ENCODE measurements around the gene SMAD7.

Gene SMAD7, protein sequence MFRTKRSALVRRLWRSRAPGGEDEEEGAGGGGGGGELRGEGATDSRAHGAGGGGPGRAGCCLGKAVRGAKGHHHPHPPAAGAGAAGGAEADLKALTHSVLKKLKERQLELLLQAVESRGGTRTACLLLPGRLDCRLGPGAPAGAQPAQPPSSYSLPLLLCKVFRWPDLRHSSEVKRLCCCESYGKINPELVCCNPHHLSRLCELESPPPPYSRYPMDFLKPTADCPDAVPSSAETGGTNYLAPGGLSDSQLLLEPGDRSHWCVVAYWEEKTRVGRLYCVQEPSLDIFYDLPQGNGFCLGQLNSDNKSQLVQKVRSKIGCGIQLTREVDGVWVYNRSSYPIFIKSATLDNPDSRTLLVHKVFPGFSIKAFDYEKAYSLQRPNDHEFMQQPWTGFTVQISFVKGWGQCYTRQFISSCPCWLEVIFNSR

DNA sequence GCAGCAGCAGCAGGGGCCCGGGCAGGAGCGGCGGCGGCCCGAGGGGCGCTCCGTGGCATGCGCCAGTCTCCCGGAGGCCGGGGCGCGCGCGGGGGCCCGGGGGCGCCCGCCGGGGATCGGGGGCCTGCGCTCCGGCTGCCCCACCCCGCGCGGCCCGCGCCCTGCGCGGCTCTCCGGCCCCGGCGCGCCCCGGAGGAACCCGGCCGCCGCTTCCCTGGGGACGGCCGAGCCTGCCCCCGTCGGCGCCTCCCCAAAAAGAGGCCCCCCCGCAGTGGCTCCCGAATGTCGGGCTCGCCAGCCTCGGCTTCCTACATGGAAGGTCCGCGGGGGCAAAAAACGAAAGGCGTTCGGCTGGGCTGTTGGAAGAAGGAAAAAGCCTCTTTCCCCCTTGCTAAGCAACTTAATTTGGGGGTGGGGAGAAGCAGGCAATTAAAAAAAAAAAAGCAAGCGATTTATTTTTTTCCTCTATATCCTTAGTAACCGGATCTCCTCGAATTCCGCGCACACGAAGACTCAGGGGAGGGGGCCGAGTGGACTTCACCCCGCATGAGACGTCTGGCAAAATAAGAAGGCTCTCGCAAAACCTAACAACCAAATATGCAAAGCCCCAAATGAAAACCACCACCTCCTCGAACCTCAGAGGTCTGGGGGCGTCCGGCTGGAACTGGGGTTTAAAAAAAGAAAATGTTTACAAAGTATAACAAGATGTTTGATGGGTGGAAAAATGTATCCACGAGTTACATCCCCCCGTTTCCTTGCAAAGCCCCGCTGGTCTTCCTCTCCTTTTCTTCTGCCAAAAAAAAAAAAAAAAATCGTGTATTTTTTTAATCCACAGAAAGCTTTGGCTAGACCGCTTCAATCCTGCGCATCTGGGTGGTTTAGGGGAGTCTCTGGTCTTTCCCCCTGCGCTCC lies at the start of gene SMAD7:
TSS of gene SMAD7 (minus strand) at position 430 of the 912 bp plus-strand sequence. CDS start 541 bp downstream, outside the sequence.
- peak; percentile 54 for FAIRE-seq
- no peak for DNase-seq (ENCODE audit: extremely low spot score, insufficient read length, low read depth)

DNA sequence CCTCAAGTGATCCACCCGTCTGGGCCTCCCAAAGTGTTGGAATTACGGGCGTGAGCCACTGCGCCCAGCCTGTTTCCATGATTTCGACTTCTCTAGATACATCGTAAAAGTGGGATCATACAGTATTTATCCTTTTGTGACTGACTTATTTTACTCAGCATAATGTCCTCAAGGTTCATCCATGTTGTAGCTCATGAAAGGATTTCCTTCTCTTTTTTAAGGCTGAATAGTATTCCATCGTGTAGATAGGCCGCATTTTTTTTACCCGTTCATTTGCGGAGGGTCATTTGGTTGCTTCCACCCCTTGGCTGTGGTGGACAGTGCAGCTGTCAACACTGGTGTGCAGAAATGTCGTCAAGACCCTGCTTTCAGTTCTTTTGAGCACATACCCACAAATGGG lies 48.8 kb upstream of the SMAD7 start:
- no peak for FAIRE-seq
- no peak for DNase-seq (ENCODE audit: extremely low spot score, insufficient read length, low read depth)

DNA sequence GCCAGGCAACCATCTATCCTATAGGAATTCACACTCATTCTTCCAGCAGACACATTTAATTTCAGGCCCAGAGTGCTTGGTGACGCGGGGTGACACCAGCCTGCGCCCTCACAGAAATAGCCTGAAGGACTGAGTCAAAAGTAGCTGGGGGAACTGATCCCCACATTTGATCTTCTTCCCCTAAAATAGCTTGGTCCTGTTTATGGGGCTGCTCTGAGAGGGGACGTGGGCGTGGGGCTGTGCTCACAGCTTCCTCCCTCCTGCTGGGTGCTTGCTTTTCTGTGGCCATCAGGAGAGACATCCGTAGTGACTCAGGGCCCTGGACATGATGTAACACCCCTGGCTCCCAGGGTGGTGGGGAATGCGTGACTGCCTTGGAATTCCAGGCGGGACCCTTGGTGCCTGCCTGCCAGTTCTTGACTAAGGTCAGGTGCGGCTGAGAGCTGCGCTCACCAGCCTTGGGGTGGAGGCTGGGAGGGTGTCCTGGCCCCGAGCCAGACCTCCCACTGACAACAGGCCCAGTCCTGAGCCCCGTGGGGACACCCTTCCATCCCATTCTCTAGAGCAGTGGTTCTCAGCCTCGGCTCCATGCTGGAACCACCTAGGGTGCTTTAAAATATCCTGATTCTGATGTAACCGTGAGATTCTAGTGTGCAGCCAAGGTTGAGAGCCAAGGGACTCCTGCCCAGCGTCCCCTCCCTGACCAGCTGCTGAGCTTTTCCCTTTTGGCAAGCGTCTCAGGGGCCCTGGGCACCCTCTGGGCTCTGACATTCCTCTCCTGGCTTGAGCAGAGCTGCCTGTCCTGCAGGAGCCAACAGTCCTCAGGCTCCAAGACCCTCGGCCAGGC lies 47.4 kb upstream of the SMAD7 start:
- FAIRE-seq (no peak), DNase-seq (ENCODE audit: extremely low spot score, insufficient read length, low read depth) (no peak)

DNA sequence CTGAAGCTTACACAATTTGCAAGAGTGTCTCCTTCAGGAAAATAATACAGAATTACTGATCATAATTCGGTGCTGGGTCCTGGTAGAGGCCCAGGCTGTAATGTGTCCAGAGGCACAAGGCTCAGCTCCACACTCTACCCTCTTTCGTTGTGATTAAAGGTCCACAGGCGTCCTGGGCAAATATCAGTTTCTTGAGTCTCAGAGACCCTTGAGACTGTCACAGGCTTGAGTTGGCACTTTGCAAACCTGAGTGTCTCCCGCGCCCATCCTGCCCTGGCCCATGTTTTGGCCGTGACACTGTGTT lies 46.9 kb upstream of the SMAD7 start:
- DNase-seq (ENCODE audit: extremely low spot score, insufficient read length, low read depth) (no peak), FAIRE-seq (no peak)

DNA sequence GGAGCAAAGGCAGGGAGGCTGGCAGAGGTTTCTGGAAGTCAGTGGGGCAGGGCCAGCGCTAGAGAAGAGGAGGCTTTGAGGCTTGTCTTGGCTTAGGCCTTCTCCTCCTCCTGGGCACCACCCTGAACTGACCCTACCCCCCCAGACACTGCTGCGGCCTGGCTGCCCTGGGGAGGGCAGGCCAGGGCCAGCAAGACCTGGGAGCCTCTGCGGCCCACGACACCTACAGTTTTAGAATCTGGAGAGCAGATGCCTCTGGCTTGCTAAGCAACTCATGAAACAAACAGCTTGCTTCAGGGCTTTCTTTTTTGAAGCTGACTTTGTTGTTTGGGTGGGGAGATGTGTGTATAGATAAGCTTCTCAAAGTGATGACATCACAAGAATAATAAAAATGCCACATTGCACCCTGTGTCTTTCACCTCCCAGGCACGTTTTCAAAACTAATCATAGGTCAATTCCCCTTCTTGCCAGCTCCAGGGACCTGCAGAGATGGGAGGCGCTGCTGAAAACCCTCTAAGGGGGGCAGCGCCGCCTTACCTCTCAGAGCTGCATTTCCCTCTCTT lies 46.2 kb upstream of the SMAD7 start:
- no peak for FAIRE-seq
- DNase-seq (ENCODE audit: extremely low spot score, insufficient read length, low read depth) = no peak

DNA sequence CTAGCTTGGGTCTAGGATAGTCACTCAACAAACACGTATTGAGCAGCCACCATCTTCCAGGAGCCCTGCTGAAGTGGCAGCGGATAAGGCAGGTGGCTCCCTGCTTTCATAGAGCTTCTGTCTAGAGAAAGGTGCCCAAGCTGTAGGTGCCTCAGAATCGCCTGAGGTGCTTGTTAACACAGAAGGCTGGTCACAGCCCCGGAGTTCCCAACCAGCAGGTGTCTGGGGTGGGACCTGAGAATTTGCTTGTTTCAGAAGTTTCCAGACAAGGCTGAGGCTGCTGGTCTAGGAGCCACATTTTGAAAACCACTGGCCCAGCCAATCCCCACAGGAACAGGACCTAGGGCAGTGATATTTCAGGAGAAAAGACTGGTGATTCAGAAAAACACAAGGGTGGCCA lies 45.3 kb upstream of the SMAD7 start:
- FAIRE-seq = no peak
- no peak for DNase-seq (ENCODE audit: extremely low spot score, insufficient read length, low read depth)

DNA sequence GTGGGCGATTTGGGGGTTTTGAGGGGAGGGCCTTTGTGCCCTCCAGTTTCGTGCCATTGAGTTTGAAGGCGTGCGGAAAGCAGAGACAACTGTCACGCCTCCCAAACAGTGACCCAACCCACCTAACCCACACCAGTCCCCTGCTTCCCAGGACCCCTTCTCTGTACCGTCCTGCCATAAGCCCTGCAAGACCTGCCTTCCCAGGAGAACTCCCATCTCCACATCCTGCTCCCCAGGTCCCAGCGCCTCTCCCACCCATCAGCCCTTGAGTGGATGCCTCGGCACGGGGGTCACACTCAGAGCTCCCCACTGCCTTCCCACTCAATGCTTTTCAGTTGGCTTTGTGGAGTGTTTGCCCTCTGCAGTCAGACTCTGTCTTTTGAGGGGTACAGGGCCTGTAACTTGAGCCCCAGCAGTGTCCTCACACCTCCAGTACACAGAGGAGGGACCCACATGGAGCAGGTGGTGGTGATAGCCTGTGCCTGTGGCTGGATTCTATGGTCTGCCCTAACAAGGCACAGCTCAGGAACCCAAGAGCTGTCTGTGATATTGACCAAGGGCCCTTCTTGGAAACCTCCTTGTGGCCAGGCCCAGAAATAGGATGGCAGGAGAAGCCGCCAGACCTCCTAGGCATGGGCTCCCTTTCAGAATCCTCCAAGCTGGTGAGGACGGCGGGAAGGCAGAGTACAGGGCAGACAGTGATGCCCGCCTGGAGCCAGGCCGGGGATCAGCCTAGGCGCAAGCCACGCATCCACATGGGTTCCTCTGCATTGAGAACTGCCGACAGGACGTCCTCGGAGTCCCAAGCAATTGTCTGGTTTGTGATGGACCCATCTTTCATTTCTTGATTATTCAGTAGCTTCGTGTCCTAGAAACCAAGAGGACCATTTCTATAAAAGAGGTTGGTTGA lies 44.4 kb upstream of the SMAD7 start:
- DNase-seq (ENCODE audit: extremely low spot score, insufficient read length, low read depth) = no peak
- FAIRE-seq = no peak

DNA sequence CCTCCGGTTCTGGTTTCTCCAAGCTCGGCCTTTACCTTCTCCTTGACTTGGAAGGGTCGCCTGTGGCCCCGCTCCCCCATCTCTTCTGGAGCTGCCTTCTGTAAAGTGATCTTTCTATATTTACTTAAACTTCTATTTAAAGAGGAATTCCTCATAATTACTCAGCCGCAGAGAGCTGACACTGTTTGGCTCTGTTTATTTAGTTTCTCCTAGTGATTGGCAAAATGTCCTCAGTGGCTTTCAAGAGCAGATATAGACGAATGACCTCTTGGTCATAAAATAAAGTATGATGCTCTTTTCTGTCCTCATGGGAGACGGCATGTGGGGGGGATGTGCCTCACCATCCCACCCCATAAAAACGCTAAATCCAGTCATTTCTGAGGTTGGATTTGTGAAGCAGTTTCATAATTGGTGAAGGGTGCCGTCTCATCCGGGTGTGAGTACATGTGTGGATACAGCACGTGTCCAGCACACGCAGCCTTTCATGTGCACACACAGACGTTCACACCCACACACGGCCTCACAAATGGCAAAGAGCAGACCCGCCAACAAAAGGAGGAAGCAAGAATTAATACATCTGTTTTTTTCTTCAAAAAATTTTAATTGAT lies 43.4 kb upstream of the SMAD7 start:
- DNase-seq (ENCODE audit: extremely low spot score, insufficient read length, low read depth) = no peak
- FAIRE-seq = no peak

DNA sequence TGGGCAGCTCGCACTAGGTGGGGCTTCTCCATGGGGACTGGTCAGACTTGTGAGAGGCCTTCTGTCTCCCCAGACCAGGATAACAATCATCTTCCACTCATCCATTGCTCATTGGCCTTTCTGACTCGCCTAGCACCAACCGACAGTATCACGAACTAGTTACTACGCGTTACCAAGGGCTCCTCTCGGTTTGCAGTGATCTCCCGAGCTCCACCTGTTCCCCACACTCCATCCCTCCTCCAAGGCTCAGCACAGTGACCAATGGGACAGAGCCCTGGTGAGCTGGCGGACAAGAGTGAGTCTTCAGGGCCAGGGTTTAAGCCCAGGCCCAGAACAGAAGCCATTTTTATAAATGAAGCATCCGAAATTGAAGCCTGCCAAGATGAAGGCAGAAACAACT lies 42.8 kb upstream of the SMAD7 start:
- DNase-seq (ENCODE audit: extremely low spot score, insufficient read length, low read depth) = no peak
- FAIRE-seq = no peak

DNA sequence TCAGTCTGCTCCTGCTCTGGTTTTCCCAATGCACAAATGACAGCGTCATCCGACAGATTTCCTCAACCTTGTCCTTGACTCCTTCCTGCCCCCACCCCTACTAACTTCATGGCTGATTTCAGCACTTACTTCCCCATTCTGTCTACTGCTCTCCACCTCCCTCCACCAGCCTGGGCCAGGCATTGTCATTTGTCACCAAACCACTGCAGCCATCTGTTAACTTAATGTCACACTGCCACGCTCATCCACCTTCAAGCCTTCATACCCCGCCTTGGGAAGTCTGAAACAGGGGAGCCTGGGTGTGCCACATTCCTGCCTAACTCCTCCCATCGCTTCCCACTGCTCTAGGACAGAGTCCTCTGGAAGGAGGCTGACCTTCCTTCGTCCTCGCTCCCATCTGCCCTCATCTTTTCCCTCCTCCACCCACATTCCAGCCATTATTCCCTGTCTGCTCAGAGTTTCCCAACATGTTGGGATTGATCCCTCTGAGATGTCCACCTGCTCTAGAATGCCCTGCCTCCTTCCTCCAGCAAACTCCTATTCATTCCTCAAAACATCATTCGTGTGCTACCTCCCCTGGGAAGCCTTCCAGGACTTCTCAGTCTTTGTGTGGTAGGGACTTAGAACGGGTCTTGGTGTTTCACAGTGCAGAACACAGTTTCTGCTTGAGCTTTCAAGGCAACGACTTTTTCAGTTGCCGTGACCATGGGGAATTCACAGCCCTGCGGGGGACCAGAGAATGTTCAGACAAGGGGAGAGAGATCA lies 42.2 kb upstream of the SMAD7 start:
- peak; percentile 78 for FAIRE-seq
- peak; percentile 32 for DNase-seq (ENCODE audit: extremely low spot score, insufficient read length, low read depth)

DNA sequence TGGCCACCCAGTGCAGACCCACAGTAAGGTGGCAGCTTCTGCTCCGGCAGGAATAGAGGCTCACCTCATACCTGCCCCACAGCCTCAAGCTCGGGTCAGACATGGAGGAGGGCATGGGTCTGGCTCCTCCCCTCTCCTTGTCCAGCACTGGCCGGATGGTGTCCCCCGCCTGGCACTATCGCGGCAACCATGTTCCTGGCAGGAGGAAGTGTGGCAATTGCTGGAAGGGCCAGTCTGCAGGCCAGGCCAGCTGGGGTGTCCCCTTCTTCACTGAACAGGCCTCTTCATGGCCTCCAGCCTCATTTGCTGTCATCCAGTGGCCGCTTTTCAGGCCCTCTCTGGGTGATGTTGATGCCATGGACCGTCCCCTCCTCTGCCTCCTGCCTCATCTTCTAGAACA lies 41.4 kb upstream of the SMAD7 start:
- FAIRE-seq (no peak), DNase-seq (ENCODE audit: extremely low spot score, insufficient read length, low read depth) (no peak)

DNA sequence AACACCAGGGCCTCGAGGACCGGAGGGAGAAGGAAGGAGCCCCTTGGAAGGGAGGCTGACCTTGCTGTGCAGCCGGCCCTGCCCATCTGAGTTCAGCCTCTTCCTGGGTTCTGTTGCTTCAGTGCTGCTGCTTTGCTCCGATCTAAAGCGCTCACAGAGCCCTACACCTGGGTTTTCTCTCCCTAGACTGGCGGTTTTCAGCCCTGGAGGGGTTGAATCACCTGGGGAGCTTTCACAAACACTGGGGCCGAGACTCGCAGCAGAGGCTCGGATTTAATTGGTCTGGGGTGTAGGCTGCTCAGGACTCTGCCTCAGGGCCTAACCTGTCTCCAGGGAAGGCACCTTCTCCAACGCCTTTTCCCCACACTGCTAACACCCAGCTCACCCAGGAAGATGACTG lies 40.9 kb upstream of the SMAD7 start:
- no peak for FAIRE-seq
- no peak for DNase-seq (ENCODE audit: extremely low spot score, insufficient read length, low read depth)

DNA sequence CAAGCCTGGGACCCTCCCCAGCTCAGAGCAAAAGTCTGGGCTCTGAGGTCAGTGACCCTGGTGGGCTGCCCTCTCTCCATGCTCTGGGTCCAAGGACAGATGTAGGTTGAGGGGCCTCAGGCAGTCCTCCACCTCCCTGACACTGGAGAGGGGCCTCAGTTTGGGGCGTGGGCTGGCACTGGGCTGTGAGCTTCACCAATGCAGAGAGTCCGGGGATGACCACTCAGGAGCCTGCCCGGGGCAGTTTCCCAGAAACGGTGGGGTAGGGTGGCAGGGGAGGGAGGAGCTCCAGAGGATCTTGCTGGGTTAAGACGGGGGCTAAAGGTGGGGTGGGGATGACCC lies 40.5 kb upstream of the SMAD7 start:
- no peak for FAIRE-seq
- DNase-seq (ENCODE audit: extremely low spot score, insufficient read length, low read depth) = no peak

DNA sequence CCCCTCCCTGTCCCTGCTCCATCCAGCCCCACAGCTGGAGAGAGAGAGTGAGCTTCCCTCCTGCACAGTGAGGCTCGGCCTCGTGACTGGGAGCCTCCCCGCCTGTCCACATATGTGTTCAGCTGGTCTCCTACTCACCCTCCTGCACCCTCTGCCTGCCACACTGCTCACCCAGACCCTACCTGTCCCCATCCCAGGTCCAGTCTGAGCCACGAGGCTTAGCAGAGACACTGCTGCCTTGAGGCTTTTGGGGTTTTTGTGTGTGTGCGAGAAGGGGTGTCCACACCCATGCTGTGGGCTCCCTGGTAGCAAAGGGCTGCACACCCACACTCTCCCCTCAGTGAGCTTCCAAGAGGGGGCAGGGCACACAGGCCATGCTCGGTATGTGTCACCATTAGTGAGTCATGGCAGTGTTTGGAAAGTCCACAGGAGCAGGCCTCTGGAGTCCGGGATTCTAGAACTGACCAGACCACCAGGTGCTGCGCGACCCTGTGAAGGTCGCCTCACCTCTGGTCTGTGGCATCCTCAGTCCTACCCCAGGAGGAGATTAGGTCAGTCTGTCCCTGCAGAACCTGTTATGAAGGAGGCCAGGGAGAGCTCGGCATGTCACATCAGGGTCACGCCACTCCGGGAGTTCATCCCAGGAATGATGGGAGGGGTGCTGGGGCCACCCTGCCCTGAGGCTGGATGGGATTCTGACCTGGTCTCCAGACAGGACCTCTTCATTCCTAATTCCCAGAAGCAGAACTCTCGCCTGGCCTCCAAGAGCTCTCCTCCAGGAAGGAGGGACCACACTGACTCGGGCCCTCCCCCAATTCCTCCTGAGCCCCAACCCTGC lies 39.9 kb upstream of the SMAD7 start:
- DNase-seq (ENCODE audit: extremely low spot score, insufficient read length, low read depth) (no peak), FAIRE-seq (no peak)

DNA sequence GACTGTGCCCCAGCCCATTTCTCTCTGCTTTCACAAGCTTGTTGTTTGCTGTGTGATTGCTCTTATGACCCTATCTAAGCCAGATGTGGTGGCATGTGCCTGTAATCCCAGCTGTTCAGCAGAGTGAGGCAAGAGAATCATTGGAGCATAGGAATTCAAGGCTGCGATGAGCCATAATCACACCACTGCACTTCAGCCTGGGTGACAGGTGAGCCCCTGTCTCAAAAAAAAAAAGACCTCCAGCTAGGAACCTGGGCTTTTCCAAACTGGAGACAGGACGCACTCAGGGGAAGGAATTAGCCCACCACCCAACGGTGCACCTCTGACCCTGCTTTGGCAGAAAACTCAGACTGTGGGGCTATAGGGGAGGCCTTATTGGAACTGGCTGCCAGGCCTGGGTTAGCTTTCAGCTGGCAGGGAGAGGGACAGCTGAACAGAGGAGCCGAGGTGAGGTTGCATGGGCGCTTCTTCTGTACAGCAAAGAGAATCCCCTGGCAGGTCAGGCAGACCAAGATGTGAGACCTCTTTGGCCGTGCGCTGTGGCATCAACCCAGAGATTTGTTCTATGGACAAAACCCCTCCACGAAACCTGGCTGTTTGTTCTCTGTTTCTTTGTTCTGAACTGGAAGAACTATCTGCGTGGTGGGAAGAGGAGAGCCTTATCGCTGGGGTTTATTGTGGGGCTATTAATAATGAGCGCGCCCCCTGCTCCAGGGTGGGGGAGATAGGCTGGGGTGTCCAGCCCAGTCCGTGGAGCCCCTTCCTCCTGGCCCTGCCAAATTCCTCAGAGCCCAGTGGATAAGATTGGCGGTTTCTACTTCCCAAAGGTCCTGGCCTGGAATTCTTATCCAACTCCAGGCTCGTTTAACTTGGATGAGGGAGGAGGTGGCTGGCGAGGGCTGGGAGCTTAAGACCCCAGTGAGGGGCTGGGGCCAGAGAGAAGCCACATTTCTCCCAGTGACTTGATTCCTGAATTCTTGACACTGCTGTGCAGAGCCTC lies 38.8 kb upstream of the SMAD7 start:
- FAIRE-seq = no peak
- no peak for DNase-seq (ENCODE audit: extremely low spot score, insufficient read length, low read depth)

Measured in GM18507 (cell line).